Measurements from ENCODE around the gene CDK5RAP1.
"Not testable (repeated sequence)": the region's sequence is repeated elsewhere in the genome, so short reads cannot be mapped to it uniquely, and the experiment has no call there.

Gene CDK5RAP1, protein sequence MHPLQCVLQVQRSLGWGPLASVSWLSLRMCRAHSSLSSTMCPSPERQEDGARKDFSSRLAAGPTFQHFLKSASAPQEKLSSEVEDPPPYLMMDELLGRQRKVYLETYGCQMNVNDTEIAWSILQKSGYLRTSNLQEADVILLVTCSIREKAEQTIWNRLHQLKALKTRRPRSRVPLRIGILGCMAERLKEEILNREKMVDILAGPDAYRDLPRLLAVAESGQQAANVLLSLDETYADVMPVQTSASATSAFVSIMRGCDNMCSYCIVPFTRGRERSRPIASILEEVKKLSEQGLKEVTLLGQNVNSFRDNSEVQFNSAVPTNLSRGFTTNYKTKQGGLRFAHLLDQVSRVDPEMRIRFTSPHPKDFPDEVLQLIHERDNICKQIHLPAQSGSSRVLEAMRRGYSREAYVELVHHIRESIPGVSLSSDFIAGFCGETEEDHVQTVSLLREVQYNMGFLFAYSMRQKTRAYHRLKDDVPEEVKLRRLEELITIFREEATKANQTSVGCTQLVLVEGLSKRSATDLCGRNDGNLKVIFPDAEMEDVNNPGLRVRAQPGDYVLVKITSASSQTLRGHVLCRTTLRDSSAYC

GRCh38 chr20:33401184-33401920, at the start of gene CDK5RAP1:
Gene CDK5RAP1 (minus strand): TSS chr20:33401519. CDS start chr20:33397064, 4,455 bp downstream.
- peak; percentile 85 to 86 for DNase-seq

DNA sequence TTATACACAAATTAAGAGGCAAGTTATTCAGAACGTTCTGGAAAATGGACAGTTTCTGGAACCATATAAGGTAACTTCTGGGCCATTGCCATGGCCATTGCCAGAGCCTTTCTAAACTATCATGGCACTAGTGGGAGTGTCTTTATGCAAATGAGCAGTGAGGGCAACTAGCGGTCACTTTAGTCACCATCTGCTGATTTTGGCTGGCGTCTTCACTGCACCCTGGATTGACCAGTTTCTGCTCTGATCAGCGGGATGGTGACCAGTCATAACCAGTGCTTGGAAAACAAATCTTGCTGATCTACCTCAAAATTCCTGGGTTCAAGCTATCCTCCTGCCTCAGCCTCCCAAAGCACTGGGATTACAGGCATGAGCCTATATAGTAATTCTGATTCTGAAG, 49.5 kb upstream of the CDK5RAP1 start:
- no peak for DNase-seq

DNA sequence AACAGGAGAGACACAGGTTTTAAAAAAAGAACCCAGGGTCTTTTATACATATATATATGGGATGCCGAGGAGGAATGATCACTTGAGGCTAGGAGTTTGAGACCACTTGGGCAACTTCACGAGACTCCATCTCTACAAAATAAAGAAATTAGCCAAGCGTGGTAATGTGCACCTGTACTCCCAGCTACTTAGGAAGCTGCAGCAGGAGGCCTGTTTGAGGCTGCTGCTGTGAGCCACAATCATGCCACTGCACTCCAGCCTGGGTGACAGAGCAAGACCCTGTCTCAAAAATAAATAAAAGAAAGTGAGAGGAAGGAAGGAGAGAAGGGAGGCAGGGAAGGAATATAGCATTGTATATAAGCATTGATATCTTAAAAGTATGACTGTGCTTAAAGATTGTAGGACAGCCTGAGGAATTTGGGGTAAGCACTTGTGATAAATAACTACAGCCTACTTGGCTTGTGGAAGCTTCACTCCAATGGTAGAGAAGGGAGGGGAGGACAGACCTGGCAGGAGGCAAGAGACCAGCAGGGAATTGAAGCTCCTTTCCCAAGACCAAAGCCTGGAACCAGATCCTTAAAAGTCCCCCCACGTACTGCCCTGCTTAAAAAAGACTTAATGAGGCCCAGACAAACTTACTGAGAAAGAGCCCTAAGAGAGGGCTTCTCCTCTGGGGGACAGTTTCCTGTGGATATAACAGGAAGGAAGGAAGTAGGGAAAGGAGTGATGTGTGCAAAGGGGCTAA, 44.7 kb upstream of the CDK5RAP1 start:
- DNase-seq = no peak

GRCh38 chr20:33444797-33445560, 43.7 kb upstream of the CDK5RAP1 start:
- DNase-seq = peak in 1 of 2 donors; percentile 42

GRCh38 chr20:33443512-33444239, 42.4 kb upstream of the CDK5RAP1 start, which contains the start of gene SNTA1:
Gene SNTA1 (minus strand): TSS chr20:33443763. CDS start chr20:33443620, 143 bp downstream.
- DNase-seq = peak; percentile 90 to 94

DNA sequence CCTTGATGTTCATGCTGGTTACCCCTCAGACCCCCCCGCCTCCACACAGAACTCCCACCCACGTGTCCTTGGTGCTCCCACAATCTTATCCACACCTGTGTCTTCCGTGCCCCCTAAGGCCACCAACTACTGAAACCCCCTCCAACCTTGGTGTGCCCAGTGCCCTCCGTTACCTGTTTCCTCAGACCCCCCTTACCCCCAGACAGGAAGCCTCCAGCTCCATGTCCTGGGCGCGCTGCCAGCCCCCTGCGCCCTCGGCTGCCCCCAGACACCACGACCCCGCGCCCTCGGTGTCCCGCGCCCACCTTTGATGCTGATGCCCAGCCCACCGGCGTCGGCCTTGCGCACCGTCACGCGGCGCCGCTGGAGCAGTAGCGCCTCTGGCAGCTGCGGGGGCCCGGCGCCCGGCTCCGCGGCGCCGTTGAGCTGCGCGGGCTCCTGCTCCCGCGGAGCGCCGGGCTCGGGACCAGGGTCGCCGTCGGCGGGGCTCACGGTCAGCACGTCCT, 41.7 kb upstream of the CDK5RAP1 start:
- DNase-seq = peak; percentile 36 to 39

DNA sequence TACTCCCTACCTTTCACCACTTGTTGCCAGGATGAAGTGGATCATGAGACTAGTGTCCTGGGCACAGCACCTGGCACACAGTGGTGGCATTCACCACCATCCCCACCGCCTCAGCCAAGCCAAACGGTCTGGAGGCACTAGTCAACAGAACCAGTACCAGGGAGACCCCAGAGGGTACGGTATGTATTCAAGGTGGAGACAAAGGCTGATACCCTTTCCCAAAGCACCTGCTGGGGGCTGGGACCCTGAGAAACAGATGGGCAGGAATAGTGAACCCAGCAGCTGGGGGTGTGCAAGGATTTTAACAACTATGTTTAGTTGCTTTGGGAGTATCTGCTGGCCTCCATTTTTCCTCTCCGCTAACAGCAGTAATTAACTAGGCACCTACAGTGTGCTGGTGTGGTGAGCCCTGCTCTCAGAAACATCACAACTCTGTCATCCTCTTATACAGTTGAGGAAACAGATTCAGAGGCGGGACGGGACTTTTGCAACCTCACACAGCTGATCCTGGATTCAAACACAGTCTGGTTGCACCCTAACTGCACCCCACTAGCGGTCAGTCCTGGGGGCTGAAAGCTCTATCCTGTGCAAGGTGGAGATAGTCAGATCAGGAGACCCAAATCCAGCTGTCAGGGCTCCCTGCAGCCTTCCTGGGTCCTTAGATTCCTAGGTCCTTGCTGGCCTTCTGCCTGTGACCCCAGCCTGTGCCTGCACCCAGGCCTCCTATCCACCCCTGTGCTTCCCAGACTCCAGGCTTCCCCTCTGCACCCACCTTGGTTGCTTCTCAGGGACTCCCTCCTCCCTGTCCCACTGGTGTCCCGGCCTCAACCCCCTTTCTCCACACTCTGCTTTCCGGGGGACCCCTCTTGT, 41.1 kb upstream of the CDK5RAP1 start:
- no peak for DNase-seq

DNA sequence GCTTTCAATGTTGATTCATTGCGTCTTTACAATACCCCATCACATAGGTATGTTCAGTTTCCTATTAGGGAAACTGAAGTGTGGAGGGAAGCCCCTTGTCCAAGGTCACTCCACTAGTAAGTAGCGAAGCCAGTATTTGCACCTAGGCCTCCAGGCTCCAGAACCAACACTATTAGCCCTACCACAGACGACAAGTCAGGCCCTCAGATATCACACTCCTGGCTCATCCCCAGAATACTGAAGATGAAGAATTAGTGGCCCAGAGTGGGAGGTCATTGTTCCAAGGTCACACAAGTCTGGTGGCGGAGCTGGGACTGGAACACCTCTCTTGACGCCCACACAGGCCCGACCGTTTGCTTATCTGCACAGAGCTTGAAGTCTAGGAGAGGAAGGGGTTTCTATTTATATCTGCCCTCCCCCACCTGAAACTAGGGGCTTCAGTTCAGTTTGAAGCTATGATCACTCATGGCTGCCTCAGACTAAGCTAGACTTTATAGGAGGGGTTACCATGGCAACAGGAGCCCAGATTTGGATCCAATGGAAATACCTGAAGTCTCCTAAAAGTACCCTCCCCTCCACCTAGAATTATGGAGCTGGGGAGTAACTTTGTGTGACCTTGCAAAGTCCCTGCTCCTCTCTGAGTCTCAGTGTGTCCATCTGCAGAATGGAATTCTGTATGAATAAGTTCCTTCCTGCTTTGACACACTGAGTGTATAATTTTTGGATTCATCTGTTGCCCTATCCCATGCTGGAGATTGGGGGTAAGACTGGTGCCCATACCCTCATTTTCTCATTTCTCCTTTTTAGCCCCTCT, 40.0 kb upstream of the CDK5RAP1 start:
- no peak for DNase-seq

DNA sequence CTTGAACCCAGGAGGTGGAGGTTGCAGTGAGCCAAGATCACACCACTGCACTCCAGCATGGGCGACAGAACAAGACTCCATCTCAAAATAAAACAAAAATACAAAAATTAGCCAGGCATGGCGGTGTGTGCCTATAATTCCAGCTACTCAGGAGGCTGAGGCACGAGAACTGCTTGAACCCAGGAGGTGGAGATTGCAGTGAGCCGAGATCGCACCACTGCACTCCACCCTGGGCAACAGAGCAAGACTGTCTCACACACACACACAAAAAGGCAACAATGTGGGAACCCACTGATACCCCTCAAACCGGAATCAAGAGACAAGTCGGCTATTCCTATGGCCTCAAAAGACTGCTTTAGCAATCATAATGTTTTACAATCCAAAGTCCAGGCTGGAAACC, 39.2 kb upstream of the CDK5RAP1 start:
- not testable (repeated sequence) for DNase-seq

DNA sequence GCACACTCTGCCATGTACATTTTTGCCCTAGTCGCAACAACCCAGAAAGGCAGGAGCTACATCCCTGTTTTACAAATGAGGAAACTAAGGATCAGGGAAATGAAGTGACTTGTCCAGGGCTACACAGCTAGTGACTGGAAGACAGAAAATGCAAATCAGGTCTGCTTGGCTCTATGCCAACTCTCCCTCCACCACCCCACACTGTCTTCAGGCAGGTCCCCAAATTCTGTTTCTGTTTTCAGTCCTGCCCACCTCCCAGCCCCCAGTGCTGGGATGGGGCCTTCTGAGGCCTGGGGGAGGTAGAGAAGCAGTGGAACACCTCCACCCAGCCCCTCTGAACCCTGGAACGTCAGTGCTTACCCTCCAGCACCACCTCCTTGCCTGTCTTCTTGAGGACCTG, 37.2 kb upstream of the CDK5RAP1 start:
- no peak for DNase-seq

GRCh38 chr20:33437141-33437911, 36.0 kb upstream of the CDK5RAP1 start:
- DNase-seq = no peak

- DNase-seq = no peak
These were observed 33.1 kb upstream of the CDK5RAP1 start for GRCh38 chr20:33434434-33434833.

- DNase-seq = no peak
These were observed 32.3 kb upstream of the CDK5RAP1 start for GRCh38 chr20:33433465-33434234.

- DNase-seq = no peak
These were observed 30.6 kb upstream of the CDK5RAP1 start for GRCh38 chr20:33431797-33432381.

- not testable (repeated sequence) for DNase-seq
These were observed 22.6 kb upstream of the CDK5RAP1 start for GRCh38 chr20:33423875-33424274.

DNA sequence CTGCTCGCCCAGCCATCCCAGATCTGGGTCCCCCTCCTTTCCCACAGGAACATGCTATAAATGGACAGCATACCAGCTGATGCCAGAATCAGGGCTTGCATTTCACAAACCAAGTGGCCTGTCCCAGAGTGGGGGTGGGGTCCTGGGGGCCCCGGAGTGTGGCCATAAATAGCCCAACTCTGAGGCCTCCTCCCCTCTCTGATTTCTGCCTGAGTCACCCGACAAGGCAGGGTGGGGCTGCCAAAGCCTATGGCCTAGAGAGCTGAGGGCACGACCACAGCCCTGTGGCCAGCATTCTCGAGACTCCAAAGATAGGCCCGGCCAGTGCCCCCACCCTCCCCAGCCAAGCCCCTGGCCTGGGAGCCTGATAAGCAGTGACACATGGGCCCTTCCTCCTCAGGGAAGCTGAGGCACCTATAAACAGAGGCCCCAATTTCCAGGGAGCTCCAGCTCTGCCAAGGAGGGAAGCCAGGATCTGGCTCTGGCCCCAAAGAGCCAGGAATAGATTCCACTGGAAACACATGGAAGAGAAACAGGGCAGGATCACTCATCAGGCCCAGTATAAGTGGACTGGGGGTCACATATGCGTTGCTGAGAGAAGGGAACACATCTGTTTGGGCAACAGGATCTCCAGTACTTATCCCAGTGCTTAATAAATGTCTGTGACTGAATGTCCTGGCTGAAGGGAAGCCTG, 22.0 kb upstream of the CDK5RAP1 start:
- DNase-seq = no peak

All from stimulated activated CD4-positive, alpha-beta T cell treated with anti-CD3 and anti-CD28 coated beads, Interleukin-2, amount 100 ng/mL, for 24 hours (primary cell).